HEK293T (cell line): ENCODE data around the gene AMPD3.

ENCODE experiments used
- ARNT ChIP-seq: fragments of 450-650 bp; IDR thresholded peaks from 2 replicates; pipeline ENCODE4 v1.6.1; 2017; ENCODE audit warnings: mild to moderate bottlenecking
- BHLHE40 ChIP-seq: fragments of 450-650 bp; IDR thresholded peaks from 2 replicates; pipeline ENCODE4 v1.6.1; 2016; ENCODE audit warnings: mild to moderate bottlenecking, moderate library complexity, borderline replicate concordance
- ELF4 ChIP-seq: fragments of 450-650 bp; IDR thresholded peaks from 2 replicates; pipeline ENCODE4 v1.6.1; 2017; ENCODE audit warnings: antibody characterized with exemption
- FOXA1 ChIP-seq: fragments of 450-650 bp; IDR thresholded peaks from 2 replicates; pipeline ENCODE4 v1.6.1; 2016; ENCODE audit warnings: mild to moderate bottlenecking
- FOXK2 ChIP-seq: fragments of 450-650 bp; IDR thresholded peaks from 2 replicates; pipeline ENCODE4 v1.6.1; 2016; ENCODE audit warnings: mild to moderate bottlenecking
- FOXM1 ChIP-seq: fragments of 450-650 bp; IDR thresholded peaks from 2 replicates; pipeline ENCODE4 v1.6.1; 2017; ENCODE audit warnings: mild to moderate bottlenecking, borderline replicate concordance
- HDGF ChIP-seq: fragments of 450-650 bp; IDR thresholded peaks from 2 replicates; pipeline ENCODE4 v1.6.1; 2017; ENCODE audit warnings: antibody characterized with exemption, borderline replicate concordance
- LEF1 ChIP-seq: fragments of 450-650 bp; IDR thresholded peaks from 2 replicates; pipeline ENCODE4 v1.6.1; 2017; ENCODE audit warnings: mild to moderate bottlenecking, borderline replicate concordance
- NFRKB ChIP-seq: fragments of 450-650 bp; IDR thresholded peaks from 2 replicates; pipeline ENCODE4 v1.6.1; 2016; ENCODE audit warnings: mild to moderate bottlenecking, moderate library complexity
- SP1 ChIP-seq: fragments of 450-650 bp; IDR thresholded peaks from 2 replicates; pipeline ENCODE4 v1.6.1; 2017
- TARDBP ChIP-seq: fragments of 450-650 bp; IDR thresholded peaks from 2 replicates; pipeline ENCODE4 v1.6.1; 2016
- ZNF384 ChIP-seq: fragments of 450-650 bp; IDR thresholded peaks from 2 replicates; pipeline ENCODE4 v1.6.1; 2016
- TF ChIP-seq, protein P1 (sequence below): fragments of 450-650 bp; IDR thresholded peaks from 2 replicates; pipeline ENCODE4 v1.6.1; 2016

- no peak for TF ChIP-seq HDGF
- no peak for TF ChIP-seq FOXA1
- no peak for TF ChIP-seq SP1
- TF ChIP-seq TARDBP: no peak
- TF ChIP-seq FOXK2: no peak
- TF ChIP-seq ARNT: no peak
- TF ChIP-seq NFRKB: no peak
- TF ChIP-seq ZNF384: no peak
- TF ChIP-seq LEF1: no peak
- TF ChIP-seq BHLHE40: no peak
- TF ChIP-seq ELF4: no peak
- TF ChIP-seq FOXM1: no peak
- TF ChIP-seq, protein P1, sequence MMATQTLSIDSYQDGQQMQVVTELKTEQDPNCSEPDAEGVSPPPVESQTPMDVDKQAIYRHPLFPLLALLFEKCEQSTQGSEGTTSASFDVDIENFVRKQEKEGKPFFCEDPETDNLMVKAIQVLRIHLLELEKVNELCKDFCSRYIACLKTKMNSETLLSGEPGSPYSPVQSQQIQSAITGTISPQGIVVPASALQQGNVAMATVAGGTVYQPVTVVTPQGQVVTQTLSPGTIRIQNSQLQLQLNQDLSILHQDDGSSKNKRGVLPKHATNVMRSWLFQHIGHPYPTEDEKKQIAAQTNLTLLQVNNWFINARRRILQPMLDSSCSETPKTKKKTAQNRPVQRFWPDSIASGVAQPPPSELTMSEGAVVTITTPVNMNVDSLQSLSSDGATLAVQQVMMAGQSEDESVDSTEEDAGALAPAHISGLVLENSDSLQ: no peak
Observed at GRCh38 chr11:10480760-10481159, 25.7 kb downstream of the AMPD3 start.
